ENCODE measurements around the gene OR3A3.
"Not testable (repeated sequence)": the region's sequence is repeated elsewhere in the genome, so short reads cannot be mapped to it uniquely, and the experiment has no call there.

The OR3A3 gene

GRCh38 chr17:3411070-3411469 lies at the start of gene OR3A3:
Gene OR3A3 (plus strand): TSS chr17:3411370.
- DNase-seq: no peak

- not testable (repeated sequence) for DNase-seq
Measured at GRCh38 chr17:3371167-3371566, 40.0 kb upstream of the OR3A3 start.

DNA sequence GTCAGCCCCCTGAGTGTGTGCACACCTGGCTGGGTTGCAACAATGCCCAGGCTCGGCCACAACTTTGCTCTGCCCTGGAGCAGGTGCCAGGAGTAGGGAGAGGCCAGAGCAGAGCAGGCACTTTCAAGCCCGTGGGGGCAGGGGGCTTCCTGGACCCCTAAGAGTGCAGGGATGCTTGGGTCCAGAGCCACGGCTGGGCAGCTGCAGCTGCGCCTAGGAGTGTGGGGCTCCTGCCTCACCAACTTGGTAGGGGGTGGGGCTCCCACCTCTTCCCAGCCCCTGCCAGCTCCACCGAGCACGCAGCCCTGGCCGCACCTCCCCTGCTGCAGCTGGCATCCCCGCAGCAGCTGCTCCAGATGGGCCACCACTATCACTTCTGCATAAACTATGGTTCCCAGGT lies 32.8 kb upstream of the OR3A3 start:
- no peak for DNase-seq

- no peak for DNase-seq
Measured at GRCh38 chr17:3381957-3382356, 29.2 kb upstream of the OR3A3 start.

DNA sequence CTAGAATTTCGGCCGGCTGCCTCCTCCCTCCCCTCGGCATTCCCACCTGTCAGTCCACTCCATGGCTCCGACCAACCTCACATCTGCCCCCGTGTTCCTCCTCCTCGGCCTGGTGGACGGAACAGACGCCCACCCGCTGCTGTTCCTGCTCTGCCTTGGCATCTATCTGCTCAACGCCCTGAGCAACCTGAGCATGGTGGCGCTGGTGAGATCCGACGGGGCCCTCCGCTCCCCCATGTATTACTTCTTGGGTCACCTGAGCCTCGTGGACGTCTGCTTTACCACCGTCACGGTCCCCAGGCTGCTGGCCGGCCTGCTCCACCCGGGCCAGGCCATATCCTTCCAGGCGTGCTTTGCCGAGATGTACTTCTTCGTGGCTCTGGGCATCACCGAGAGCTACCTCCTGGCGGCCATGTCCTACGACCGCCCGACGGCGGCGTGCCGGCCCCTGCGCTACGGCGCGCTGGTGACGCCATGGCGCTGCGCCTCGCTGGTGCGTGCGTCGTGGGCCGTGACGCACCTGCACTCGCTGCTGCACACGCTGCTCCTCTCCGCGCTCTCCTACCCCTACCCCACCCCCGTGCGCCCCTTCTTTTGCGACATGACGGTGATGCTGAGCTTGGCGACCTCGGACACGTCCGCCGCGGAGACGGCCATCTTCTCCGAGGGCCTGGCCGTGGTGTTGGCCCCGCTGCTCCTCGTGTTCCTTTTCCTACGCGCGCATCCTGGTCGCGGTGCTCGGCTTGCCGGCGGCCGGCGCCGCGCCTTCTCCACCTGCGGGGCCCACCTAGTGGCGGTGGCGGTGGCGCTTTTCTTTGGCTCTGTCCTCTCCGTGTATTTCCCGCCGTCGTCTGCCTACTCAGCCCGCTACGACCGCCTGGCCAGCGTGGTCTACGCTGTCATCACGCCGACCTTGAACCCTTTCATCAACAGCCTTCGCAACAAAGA lies 25.0 kb upstream of the OR3A3 start, which contains the start of gene OR3A2:
TSS of gene OR3A2 (minus strand) at position 440 of the 948 bp plus-strand sequence.
- peak in 3 of 56 donors; percentile 3 to 18 (median 14) for DNase-seq

GRCh38 chr17:3389791-3390190 lies 21.4 kb upstream of the OR3A3 start:
- DNase-seq: no peak

- DNase-seq: not testable (repeated sequence)
Measured at GRCh38 chr17:3397801-3398200, 13.4 kb upstream of the OR3A3 start.

- no peak for DNase-seq
Measured at GRCh38 chr17:3398310-3398709, 12.9 kb upstream of the OR3A3 start, which contains the start of gene OR1E1. Gene OR1E1 (minus strand): TSS chr17:3398410. CDS start chr17:3398410, 0 bp downstream.

DNA sequence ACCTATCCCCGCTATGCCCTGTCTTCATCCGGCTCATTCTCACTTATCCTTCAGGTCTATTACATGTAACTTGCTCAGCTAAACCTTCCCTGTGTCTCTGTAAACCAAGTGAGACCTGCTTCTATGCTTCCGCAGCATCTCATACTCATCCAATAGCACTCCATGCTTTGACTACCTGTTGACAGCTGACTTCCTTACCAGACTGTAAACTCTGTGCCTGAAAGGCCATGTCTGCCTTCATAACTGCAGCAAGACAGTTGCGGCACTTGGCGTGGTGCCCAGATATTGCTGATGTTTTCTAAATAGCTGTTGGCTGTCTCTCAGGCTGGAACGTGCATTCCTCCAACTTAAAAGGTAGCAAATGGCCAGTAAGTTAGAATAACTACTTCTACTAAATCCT lies 11.1 kb upstream of the OR3A3 start:
- no peak for DNase-seq

GRCh38 chr17:3401786-3402185 lies 9.4 kb upstream of the OR3A3 start:
- DNase-seq: no peak

DNA sequence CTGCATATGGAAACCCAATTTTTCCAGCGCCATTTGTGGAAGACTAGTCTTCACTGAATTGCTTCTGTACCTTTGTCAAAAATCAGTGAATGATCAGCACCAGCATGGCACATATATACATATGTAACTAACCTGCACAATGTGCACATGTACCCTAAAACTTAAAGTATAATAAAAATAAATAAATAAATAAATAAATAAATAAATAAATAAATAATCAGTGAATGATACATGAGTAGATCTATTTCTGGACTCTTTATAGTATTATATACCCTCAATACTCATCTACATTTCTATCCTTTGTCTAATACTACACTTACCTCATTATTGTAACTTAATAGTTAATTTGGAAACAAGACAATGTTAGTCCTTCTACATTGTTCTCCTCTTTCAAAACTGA lies 7.3 kb upstream of the OR3A3 start:
- DNase-seq: not testable (repeated sequence)

DNA sequence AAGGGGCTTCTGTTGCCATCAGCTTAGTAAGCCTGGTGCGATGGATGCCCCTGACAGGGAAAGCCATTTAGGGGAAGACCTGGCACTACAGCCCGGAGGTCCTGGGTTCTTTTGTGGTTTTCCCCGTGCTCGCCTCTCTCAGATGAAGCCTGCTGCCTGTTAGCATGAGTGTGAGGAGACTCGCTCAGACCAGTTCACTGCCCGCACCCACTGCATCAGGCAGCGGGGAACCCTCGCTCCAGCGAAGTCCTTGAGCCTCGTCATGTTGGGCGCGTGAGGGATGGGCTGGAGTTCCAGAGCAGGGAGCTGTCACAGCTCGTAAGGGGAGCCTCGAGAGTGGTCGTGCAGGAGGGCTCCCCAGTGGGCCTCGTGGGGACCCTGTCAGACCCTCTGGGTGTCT lies 1.0 kb downstream of the OR3A3 start:
- DNase-seq: not testable (repeated sequence)

- no peak for DNase-seq
Measured at GRCh38 chr17:3415610-3416009, 4.4 kb downstream of the OR3A3 start.

DNA sequence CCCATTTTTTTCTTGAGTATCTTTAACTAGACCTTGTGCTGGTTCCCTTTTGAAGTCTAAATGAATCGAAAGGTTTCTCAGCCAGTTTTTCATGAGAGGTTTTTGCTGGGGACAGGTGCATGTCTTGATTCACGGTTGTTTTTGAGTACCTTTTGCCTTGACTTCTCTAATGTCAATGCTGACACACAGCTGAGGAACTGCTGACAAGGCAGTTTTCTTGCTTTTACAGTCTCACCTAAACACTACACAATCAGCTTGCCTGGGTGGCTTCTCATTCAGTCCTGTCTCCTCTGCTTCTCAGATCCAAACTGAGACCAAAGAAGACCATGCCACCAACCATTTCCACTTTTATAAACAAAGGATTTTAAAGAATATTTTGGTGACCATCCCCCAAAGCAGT lies 7.1 kb downstream of the OR3A3 start:
- no peak for DNase-seq

DNA sequence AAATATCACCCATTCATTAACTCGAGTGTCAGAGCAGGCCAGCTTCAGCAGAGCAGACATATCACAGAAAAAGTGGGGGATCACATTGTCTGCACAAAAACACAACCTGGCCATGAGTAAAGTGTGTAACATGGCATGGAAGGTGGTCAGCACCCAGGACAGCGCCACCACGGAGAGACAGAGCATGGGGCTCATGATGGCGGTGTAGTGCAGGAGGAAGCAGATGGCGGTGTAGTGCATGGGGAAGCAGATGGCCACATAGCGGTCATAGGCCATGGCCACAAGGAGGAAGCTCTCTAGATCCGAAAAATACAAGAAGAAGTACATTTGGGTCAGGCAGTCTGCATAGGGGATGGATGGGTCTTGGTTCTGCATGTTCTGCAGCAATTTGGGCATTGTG lies 22.0 kb downstream of the OR3A3 start:
- peak in 4 of 56 donors; percentile 0 to 13 (median 4) for DNase-seq

- DNase-seq: no peak
Measured at GRCh38 chr17:3433741-3434140, 22.6 kb downstream of the OR3A3 start, which contains the start of gene OR1E2. Gene OR1E2 (minus strand): TSS chr17:3433841. CDS start chr17:3433841, 0 bp downstream.

- no peak for DNase-seq
Measured at GRCh38 chr17:3438368-3438767, 27.2 kb downstream of the OR3A3 start.

DNA sequence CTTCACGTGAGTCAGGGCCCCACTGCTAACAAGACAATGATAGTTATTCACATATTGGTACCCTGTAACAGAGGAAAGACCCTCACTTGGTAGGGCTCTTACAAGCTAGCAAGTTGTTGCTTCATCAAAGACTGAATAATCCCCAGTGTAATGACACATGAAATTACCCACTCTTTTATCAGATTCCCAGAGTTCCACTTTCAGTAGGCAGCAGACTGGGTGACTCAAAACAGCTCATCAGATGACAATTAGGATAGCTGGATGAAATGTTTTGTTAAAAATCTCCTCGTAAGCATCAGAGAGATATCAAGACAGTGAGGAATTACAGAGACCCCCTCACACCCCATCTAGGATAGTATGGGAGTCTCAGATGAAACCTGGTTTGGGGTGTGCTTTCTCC lies 29.3 kb downstream of the OR3A3 start:
- no peak for DNase-seq

GRCh38 chr17:3447625-3448024 lies 36.5 kb downstream of the OR3A3 start:
- no peak for DNase-seq

DNA sequence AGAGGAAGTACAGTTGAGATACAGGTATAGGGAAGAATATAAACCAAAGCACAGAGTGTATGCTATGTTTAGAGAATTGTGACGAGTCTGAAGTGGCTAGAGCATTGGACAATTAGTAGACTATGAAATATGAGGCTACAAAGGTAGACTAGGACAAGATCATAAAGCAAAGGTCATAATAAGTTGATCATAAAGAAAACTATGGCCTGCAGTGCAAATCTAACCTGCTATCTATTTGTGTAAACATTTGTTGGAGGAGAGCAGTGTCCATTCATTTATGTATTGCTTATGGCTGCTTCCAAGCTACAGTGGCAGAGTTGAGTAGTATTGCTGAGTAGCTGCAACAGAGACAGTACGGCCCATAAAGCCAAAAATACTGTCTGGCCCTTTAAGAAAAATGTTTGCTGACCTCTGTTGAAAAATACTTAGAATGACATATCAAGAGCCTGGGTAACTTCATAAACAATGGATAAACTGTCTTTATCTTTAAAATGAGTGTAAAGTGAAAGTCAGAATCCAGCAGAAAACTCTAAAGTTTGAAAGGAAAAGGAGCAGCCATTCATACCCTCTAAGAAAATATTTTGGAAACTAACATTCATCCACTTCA lies 37.0 kb downstream of the OR3A3 start:
- DNase-seq: no peak

- not testable (repeated sequence) for DNase-seq
Measured at GRCh38 chr17:3466355-3466754, 55.2 kb downstream of the OR3A3 start.

DNA sequence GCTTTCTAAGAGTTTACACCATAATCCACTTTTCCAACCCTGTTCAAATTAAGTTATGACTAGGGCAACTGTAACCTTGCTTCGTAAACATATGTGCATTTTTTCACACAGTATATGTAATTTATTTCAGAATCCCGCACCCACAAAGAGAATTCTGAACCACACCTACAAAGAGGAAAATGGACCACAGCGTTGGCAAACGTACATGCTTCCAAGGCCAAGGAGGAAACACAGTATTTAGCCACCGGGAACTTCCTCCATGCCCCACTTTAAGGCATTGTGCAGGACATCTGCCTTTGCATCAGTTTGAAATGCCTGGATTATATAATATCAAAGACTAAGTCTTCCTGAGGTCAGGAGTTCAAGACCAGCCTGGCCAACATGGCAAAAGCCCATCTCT lies 58.4 kb downstream of the OR3A3 start:
- no peak for DNase-seq
